Kidney epithelial cell (primary cell): ENCODE results near the gene IFNGR1. TPM values are rescaled to one million over a fixed set of nuclear protein-coding genes. Genes with fewer than 3 reads are reported as not detected.
A peak's percentile ranks its signal among the peaks of the same experiment; 100 is the strongest.

Experiments used
- DNase-seq: peaks from one replicate; pipeline ENCODE4 v3.0.0-alpha.2; 2010; ENCODE audit warnings: low read depth
- H3K27me3 ChIP-seq: 2 replicates; pipeline ENCODE4 v1.6.0; 2011; ENCODE audit warnings: low read length; ENCODE audit not compliant: control insufficient read depth, insufficient read depth
- H3K36me3 ChIP-seq: 2 replicates; pipeline ENCODE4 v1.5.1; 2011; ENCODE audit warnings: low read length; ENCODE audit not compliant: control insufficient read depth, insufficient read depth
- H3K4me3 ChIP-seq: 2 replicates; pipeline ENCODE4 v1.5.1; 2011; ENCODE audit warnings: low read depth, mild to moderate bottlenecking, control low read depth, low read length
- CTCF ChIP-seq: IDR thresholded peaks from 2 replicates; pipeline ENCODE4 v1.5.1; 2011; ENCODE audit warnings: mild to moderate bottlenecking, moderate library complexity, low read length, control low read depth, inconsistent platforms; ENCODE audit not compliant: insufficient read depth, poor library complexity, severe bottlenecking
- total RNA-seq: library from RNA; depleted of rRNA; stranded (reverse); fragments of >200 nt; gene quantifications from 2 replicates; pipeline ENCODE4 v1.2.3, GENCODE V29; 2015

Gene IFNGR1
- 52.6 and 55.6 TPM in 2 replicates for total RNA-seq

GRCh38 chr6:137218917-137219663 is at the start of gene IFNGR1:
TSS of gene IFNGR1 (minus strand) at chr6:137219385. CDS start at chr6:137219327, 58 bp downstream.
- H3K27me3 ChIP-seq = no peaks in the 10 kb centered on the region
- no peaks in the 10 kb centered on the region for H3K36me3 ChIP-seq
- H3K4me3 ChIP-seq = peak within 1 kb of the TSS; percentile 87
- TF ChIP-seq CTCF = no peak
- peak; percentile 71 for DNase-seq

- no peak for TF ChIP-seq CTCF
- Histone ChIP-seq H3K27me3 (no peaks in the 10 kb centered on the region), H3K4me3 (no peak overlapping the region), H3K36me3 (no peaks in the 10 kb centered on the region)
- DNase-seq = no peak
Observed at GRCh38 chr6:137268911-137269310, 49.7 kb upstream of the IFNGR1 start.

GRCh38 chr6:137266309-137266586 is 47.1 kb upstream of the IFNGR1 start:
- DNase-seq = no peak
- no peak overlapping the region for H3K4me3 ChIP-seq
- no peaks in the 10 kb centered on the region for H3K36me3 ChIP-seq
- H3K27me3 ChIP-seq = no peaks in the 10 kb centered on the region
- no peak for TF ChIP-seq CTCF

GRCh38 chr6:137265561-137266308 is 46.5 kb upstream of the IFNGR1 start:
- no peaks in the 10 kb centered on the region for H3K27me3 ChIP-seq
- H3K4me3 ChIP-seq = no peak overlapping the region
- no peak for TF ChIP-seq CTCF
- no peak for DNase-seq
- H3K36me3 ChIP-seq = no peaks in the 10 kb centered on the region

GRCh38 chr6:137264311-137265075 is 45.3 kb upstream of the IFNGR1 start:
- Histone ChIP-seq H3K36me3 (no peaks in the 10 kb centered on the region), H3K4me3 (no peak overlapping the region), H3K27me3 (no peaks in the 10 kb centered on the region)
- DNase-seq = no peak
- no peak for TF ChIP-seq CTCF
